HEK293 (cell line): ENCODE results near the gene CCAR1.

ENCODE experiments used
- CTCF ChIA-PET: fragments of 350-600 bp; formaldehyde crosslinking; extraction: SDS; loops from one replicate; lab custom pipeline; 2021; ENCODE audit warnings: antibody characterized with exemption; lab: Yijun Ruan, JAX
- POLR2A ChIA-PET: fragments of 300-600 bp; formaldehyde crosslinking; extraction: SDS; loops from one replicate; lab custom pipeline; 2020; ENCODE audit warnings: antibody characterized with exemption, inconsistent platforms; lab: Yijun Ruan, JAX
- H3K27ac ChIP-seq: fragments of 200-500 bp; sonication (Bioruptor generic); 2 replicates; pipeline ENCODE4 v1.5.1; 2014; ENCODE audit warnings: low read depth, low read length, control low read depth, inconsistent platforms; ENCODE audit errors: extremely low read depth
- H3K36me3 ChIP-seq, 2 experiments: fragments of 200-500 bp in 1 of 2; sonication (Bioruptor generic) in 1 of 2; 1 replicate in 1 of 2; 2 replicates in 1 of 2; pipeline ENCODE4 v1.5.1; 2014 to 2017; ENCODE audit warnings: inconsistent platforms in 2 of 2, low read length in 2 of 2; ENCODE audit not compliant: control insufficient read depth in 2 of 2, insufficient read depth in 1 of 2
- H3K4me1 ChIP-seq: fragments of 200-500 bp; sonication (Bioruptor generic); 2 replicates; pipeline ENCODE4 v1.5.1; 2014; ENCODE audit warnings: mild to moderate bottlenecking, low read length, inconsistent platforms; ENCODE audit not compliant: control insufficient read depth, insufficient read depth
- H3K4me3 ChIP-seq: 2 replicates; pipeline ENCODE4 v1.5.1; 2011; ENCODE audit warnings: low read depth, mild to moderate bottlenecking, control low read depth, low read length, moderate library complexity
- H3K9me3 ChIP-seq: fragments of 200-500 bp; sonication (Bioruptor generic); 2 replicates; pipeline ENCODE4 v1.5.1; 2014; ENCODE audit warnings: low read depth, low read length, inconsistent platforms; ENCODE audit not compliant: control insufficient read depth, insufficient read depth
- BCL11A ChIP-seq: fragments of 450-650 bp; formaldehyde crosslinking; IDR thresholded peaks from 2 replicates; pipeline ENCODE4 v1.5.1; 2016; ENCODE audit warnings: low read depth, missing biosample characterization, missing genetic modification characterization
- IKZF3 ChIP-seq: fragments of 450-650 bp; IDR thresholded peaks from 2 replicates; pipeline ENCODE4 v1.5.0; 2018; ENCODE audit warnings: missing biosample characterization, mild to moderate bottlenecking, missing genetic modification characterization, moderate library complexity
- OSR2 ChIP-seq: fragments of 450-650 bp; formaldehyde crosslinking; IDR thresholded peaks from 2 replicates; pipeline ENCODE4 v1.5.1; 2016; ENCODE audit warnings: missing biosample characterization, missing genetic modification characterization
- OVOL3 ChIP-seq: fragments of 450-650 bp; formaldehyde crosslinking; IDR thresholded peaks from 2 replicates; pipeline ENCODE4 v1.5.1; 2016; ENCODE audit warnings: missing biosample characterization, missing genetic modification characterization
- RBAK ChIP-seq: fragments of 450-650 bp; formaldehyde crosslinking; IDR thresholded peaks from 2 replicates; pipeline ENCODE4 v1.5.1; 2016; ENCODE audit warnings: missing biosample characterization, missing genetic modification characterization
- REST ChIP-seq: fragments of 450-650 bp; formaldehyde crosslinking; IDR thresholded peaks from 2 replicates; pipeline ENCODE4 v1.5.1; 2016; ENCODE audit warnings: missing biosample characterization, missing genetic modification characterization
- SCRT1 ChIP-seq: fragments of 450-650 bp; formaldehyde crosslinking; IDR thresholded peaks from 2 replicates; pipeline ENCODE4 v1.5.1; 2016; ENCODE audit warnings: missing biosample characterization, missing genetic modification characterization, borderline replicate concordance
- SCRT2 ChIP-seq: fragments of 450-650 bp; formaldehyde crosslinking; IDR thresholded peaks from 2 replicates; pipeline ENCODE4 v1.5.1; 2016; ENCODE audit warnings: missing biosample characterization, missing genetic modification characterization
- ZBTB1 ChIP-seq: fragments of 450-650 bp; formaldehyde crosslinking; IDR thresholded peaks from 2 replicates; pipeline ENCODE4 v1.5.1; 2016; ENCODE audit warnings: missing biosample characterization, missing genetic modification characterization
- ZNF221 ChIP-seq: fragments of 450-650 bp; formaldehyde crosslinking; IDR thresholded peaks from 2 replicates; pipeline ENCODE4 v1.5.1; 2017; ENCODE audit warnings: missing biosample characterization, missing genetic modification characterization, borderline replicate concordance
- ZNF248 ChIP-seq: fragments of 450-650 bp; formaldehyde crosslinking; IDR thresholded peaks from 2 replicates; pipeline ENCODE4 v1.5.1; 2017; ENCODE audit warnings: missing biosample characterization, missing genetic modification characterization
- ZNF391 ChIP-seq: fragments of 450-650 bp; formaldehyde crosslinking; IDR thresholded peaks from 2 replicates; pipeline ENCODE4 v1.5.1; 2016; ENCODE audit warnings: low read depth, missing biosample characterization, missing genetic modification characterization, borderline replicate concordance
- ZNF654 ChIP-seq: fragments of 450-650 bp; formaldehyde crosslinking; IDR thresholded peaks from 2 replicates; pipeline ENCODE4 v1.5.1; 2016; ENCODE audit warnings: low read depth, missing biosample characterization, missing genetic modification characterization
- ZNF76 ChIP-seq: fragments of 450-650 bp; formaldehyde crosslinking; IDR thresholded peaks from 2 replicates; pipeline ENCODE4; 2016; ENCODE audit warnings: low read depth, missing biosample characterization, missing genetic modification characterization, borderline replicate concordance
- ZNF777 ChIP-seq: fragments of 450-650 bp; formaldehyde crosslinking; IDR thresholded peaks from 2 replicates; pipeline ENCODE4 v1.5.1; 2017; ENCODE audit warnings: missing biosample characterization, missing genetic modification characterization, borderline replicate concordance
- ZNF791 ChIP-seq: fragments of 450-650 bp; formaldehyde crosslinking; IDR thresholded peaks from 2 replicates; pipeline ENCODE4 v1.5.1; 2016; ENCODE audit warnings: missing biosample characterization, missing genetic modification characterization
- ZSCAN5A ChIP-seq: fragments of 450-650 bp; formaldehyde crosslinking; IDR thresholded peaks from 2 replicates; pipeline ENCODE4 v1.5.1; 2016; ENCODE audit warnings: missing biosample characterization, missing genetic modification characterization
- TF ChIP-seq, protein P1 (sequence below): fragments of 450-650 bp; formaldehyde crosslinking; IDR thresholded peaks from 2 replicates; pipeline ENCODE4 v1.5.1; 2016; ENCODE audit warnings: missing biosample characterization, missing genetic modification characterization
- TF ChIP-seq, protein P2 (sequence below): fragments of 450-650 bp; formaldehyde crosslinking; IDR thresholded peaks from 2 replicates; pipeline ENCODE4 v1.5.1; 2016; ENCODE audit warnings: missing biosample characterization, missing genetic modification characterization

Gene CCAR1

DNA sequence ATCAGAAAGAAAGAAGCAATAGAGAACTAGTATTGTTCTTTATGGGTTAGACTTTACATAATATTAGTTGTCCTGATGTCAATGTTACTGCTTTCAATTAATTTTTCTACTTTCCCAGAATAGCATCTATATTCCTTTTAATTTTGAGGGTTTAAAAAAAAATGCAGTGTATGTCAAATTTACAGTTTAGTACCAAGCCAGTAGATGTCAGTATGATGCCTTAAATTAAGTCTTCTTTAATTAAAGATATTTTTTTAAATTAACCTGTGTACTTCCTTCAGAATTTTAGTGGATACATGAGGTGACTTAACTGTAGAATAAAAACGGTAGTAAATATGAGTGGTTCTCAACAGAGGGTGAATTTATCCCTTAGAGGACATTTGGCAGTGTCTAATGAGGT lies 71.1 kb downstream of the CCAR1 start:
- Histone ChIP-seq H3K9me3 (no peaks in the 10 kb centered on the region), H3K4me3 (no peak overlapping the region), H3K4me1 (no peaks in the 10 kb centered on the region), H3K36me3 (peaks cover 65 to 80% of the 10 kb centered on the region in 2 experiments), H3K27ac (no peak overlapping the region)
- peak; percentile 30 for TF ChIP-seq ZNF654
- TF ChIP-seq ZNF76 (tag by site-specific recombination): no peak
- CTCF ChIA-PET: interaction anchor here (1.2 kb wide), 1 partner anchor 105 kb away, joined by 3 read pairs; no protein-coding TSS in a partner anchor
- POLR2A ChIA-PET: no interaction called here

DNA sequence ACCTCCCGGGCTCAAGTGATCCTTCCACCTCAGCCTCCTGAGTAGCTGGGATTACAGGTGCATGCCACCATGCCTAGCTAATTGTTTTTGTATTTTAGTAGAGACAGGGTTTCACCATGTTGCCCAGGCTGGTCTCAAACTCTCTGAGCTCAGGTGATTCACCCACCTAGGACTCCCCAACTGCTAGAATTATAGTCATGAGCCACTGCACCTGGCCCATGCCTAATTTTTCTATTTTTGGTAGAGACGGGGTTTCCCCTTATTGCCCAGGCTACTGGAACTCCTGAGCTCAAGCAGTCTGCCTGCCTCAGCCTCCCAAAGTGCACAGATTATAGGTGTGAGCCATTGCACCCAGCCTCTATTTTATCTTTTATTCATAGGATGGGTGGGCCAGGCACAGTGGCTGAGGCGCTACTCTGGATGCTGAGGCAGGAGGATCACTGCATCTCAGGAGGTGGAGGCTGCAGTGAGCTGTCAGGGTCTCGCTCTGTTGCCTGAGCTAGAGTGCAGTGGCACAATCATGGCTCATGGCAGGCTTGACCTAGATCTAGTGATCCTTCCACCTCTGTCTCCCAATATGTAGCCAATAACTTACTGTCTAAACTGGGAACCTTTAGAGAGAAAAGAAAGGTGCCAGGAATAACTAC lies 75.0 kb downstream of the CCAR1 start:
- TF ChIP-seq, protein P1, sequence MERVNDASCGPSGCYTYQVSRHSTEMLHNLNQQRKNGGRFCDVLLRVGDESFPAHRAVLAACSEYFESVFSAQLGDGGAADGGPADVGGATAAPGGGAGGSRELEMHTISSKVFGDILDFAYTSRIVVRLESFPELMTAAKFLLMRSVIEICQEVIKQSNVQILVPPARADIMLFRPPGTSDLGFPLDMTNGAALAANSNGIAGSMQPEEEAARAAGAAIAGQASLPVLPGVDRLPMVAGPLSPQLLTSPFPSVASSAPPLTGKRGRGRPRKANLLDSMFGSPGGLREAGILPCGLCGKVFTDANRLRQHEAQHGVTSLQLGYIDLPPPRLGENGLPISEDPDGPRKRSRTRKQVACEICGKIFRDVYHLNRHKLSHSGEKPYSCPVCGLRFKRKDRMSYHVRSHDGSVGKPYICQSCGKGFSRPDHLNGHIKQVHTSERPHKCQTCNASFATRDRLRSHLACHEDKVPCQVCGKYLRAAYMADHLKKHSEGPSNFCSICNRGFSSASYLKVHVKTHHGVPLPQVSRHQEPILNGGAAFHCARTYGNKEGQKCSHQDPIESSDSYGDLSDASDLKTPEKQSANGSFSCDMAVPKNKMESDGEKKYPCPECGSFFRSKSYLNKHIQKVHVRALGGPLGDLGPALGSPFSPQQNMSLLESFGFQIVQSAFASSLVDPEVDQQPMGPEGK (tag by site-specific recombination): no peak
- TF ChIP-seq ZNF248: no peak
- no peak overlapping the region for H3K4me3 ChIP-seq
- H3K4me1 ChIP-seq: peaks cover 9% of the 10 kb centered on the region
- POLR2A ChIA-PET: interaction anchor here (0.6 to 1.6 kb wide), 2 partner anchors 31 to 119 kb away, joined by 4 read pairs; partner anchors contain the start of gene STOX1
- H3K9me3 ChIP-seq: no peaks in the 10 kb centered on the region
- H3K36me3 ChIP-seq: peaks cover 36 to 51% of the 10 kb centered on the region in 2 experiments
- no peak overlapping the region for H3K27ac ChIP-seq
- CTCF ChIA-PET: interaction anchor here (0.6 to 2.8 kb wide), 4 partner anchors 29 to 603 kb away, joined by 3 to 16 read pairs (median 4); no protein-coding TSS in a partner anchor

GRCh38 chr10:68796605-68797004 lies 75.6 kb downstream of the CCAR1 start:
- peaks cover 30 to 48% of the 10 kb centered on the region in 2 experiments for H3K36me3 ChIP-seq
- ChIA-PET CTCF (interaction anchor here (0.6 to 2.8 kb wide), 3 partner anchors 101 to 604 kb away, joined by 3 to 16 read pairs (median 4); no protein-coding TSS in a partner anchor), POLR2A (interaction anchor here (1.6 kb wide), 1 partner anchor 31 kb away, joined by 4 read pairs; the partner anchor contains the start of gene STOX1)
- H3K4me3 ChIP-seq: no peak overlapping the region
- H3K4me1 ChIP-seq: peaks cover 9% of the 10 kb centered on the region
- TF ChIP-seq ZNF391 (no peak), OSR2 (tag by site-specific recombination) (no peak), ZNF791 (tag by site-specific recombination) (no peak), ZSCAN5A (tag by site-specific recombination) (no peak), ZNF221 (tag by site-specific recombination) (no peak)
- TF ChIP-seq, all 188 proteins: peak for 0
- H3K9me3 ChIP-seq: no peaks in the 10 kb centered on the region
- no peak overlapping the region for H3K27ac ChIP-seq

DNA sequence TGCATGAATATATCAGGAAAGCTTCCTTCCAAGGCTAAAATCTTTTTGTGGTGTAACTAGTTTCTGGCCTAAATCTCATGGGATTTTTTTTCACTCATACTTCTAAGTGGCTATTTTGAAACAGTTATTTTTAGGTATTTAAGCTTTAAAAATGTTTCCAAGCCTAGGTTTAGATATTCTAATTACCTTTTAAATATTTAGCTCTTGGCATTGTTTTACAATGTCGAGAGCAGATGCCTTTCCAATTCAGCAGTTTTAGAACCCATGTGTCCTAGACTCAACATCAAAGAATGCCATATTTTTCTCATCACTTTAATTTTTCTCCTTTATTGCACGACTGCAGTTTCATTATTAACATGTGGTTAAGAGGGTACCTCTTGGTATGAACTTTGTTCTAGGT lies 79.2 kb downstream of the CCAR1 start:
- Histone ChIP-seq H3K4me1 (peaks cover 9% of the 10 kb centered on the region), H3K9me3 (no peaks in the 10 kb centered on the region), H3K4me3 (no peak overlapping the region), H3K27ac (no peak overlapping the region), H3K36me3 (peaks cover 11 to 22% of the 10 kb centered on the region in 2 experiments; a peak in 2 of 3 replicates)
- ChIA-PET CTCF (interaction anchor here (0.6 to 1.7 kb wide), 5 partner anchors 11 to 417 kb away, joined by 3 to 5 read pairs (median 3); no protein-coding TSS in a partner anchor), POLR2A (no interaction called here)
- TF ChIP-seq BCL11A (tag by site-specific recombination) (no peak), REST (tag by site-specific recombination) (no peak), IKZF3 (no peak), OVOL3 (tag by site-specific recombination) (no peak), ZBTB1 (tag by site-specific recombination) (no peak), OSR2 (tag by site-specific recombination) (no peak), RBAK (no peak), SCRT2 (tag by site-specific recombination) (no peak), SCRT1 (no peak), ZNF777 (tag by site-specific recombination) (no peak)
- TF ChIP-seq, protein P2, sequence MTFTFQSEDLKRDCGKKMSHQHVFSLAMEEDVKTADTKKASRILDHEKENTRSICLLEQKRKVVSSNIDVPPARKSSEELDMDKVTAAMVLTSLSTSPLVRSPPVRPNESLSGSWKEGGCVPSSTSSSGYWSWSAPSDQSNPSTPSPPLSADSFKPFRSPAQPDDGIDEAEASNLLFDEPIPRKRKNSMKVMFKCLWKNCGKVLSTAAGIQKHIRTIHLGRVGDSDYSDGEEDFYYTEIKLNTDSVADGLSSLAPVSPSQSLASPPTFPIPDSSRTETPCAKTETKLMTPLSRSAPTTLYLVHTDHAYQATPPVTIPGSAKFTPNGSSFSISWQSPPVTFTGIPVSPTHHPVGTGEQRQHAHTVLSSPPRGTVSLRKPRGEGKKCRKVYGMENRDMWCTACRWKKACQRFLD (tag by site-specific recombination): no peak
